MV-4-11 (cell line): Measurements from ENCODE around the gene IGF2BP1.
"Not testable (repeated sequence)": the region's sequence is repeated elsewhere in the genome, so short reads cannot be mapped to it uniquely, and the experiment has no call there.

Experiments
- DNase-seq: peaks from one replicate; lab custom pipeline; 2025; lab: John Stamatoyannopoulos, UW

The IGF2BP1 gene

DNA sequence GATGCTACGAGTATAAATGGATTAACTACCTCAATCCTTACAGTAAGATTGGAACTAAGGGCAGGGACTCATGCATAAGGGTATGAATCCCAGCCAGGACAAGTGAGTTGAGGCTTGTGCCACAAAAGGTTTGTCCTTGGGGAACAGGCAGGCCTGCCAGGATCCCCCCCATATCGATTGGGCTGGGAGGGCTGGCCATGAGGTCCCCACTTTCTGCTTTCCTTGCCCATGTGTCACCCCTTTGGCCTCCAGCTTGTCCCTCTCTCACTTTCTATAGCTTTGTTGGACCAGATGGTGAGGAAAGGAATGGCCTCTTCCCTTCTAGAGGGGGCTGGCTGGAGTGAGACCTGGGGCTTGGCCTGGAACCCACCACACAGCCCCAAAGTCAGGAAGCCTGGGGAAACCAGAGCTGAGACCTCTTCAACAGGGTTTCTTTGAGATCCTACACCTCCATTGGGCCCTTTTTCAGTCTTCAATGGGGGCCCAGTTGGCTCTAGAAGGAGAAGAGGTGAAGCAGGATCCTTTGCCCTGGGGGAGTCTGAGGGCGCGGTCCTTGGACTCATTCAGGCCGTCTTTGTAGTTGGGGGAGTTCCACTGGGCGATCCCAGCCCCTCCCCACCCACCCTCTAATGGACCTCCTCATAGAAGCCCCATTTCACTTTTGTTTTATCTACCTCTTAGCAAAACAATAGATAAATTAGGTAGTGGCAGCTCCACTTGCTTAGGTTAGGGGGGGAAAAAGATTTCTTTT lies 57.3 kb downstream of the IGF2BP1 start:
- no peak for DNase-seq

GRCh38 chr17:49055181-49055927 lies 58.2 kb downstream of the IGF2BP1 start:
- DNase-seq = no peak

DNA sequence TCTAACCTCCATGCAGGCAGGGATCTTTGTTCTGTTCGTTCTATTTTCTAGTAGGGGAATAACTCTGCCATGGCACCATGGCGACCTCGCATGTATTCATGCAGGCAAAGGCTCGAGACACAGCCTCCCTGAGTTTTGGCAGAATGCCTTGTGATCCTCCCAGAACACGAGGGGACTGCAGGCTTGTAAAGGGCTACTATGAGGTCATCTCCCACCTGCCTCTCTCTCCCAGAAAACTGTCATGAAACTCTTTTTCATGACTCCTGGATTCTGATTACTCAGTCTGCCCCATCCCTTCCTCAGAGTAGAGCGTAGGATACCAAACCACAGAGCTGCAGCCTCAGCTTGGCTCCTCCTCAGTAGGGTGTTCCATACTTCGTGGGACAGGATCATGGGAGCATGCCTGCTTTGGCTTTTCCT lies 64.3 kb downstream of the IGF2BP1 start:
- no peak for DNase-seq

DNA sequence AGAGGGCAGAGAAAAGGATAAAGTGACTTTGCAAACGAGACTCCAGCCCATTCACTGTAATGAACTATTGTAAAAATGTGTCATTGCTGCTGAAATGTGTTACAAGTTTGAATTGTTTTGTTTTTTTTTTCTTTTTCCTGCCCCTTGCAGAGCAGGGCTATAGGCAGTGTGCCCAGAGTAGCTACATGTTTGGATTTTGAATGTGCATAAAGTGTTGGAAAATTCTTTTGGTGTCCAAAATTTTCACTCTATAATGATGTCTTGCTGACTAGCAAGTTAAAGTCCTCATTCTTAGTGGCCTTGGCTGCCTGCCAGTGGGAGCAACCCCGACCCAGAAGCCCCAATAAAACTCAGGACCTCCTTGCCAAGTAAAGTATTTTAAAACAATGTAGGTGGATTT lies 66.5 kb downstream of the IGF2BP1 start:
- no peak for DNase-seq

GRCh38 chr17:49067163-49067562 lies 70.0 kb downstream of the IGF2BP1 start:
- no peak for DNase-seq

GRCh38 chr17:49069585-49070273 lies 72.5 kb downstream of the IGF2BP1 start:
- DNase-seq = no peak

DNA sequence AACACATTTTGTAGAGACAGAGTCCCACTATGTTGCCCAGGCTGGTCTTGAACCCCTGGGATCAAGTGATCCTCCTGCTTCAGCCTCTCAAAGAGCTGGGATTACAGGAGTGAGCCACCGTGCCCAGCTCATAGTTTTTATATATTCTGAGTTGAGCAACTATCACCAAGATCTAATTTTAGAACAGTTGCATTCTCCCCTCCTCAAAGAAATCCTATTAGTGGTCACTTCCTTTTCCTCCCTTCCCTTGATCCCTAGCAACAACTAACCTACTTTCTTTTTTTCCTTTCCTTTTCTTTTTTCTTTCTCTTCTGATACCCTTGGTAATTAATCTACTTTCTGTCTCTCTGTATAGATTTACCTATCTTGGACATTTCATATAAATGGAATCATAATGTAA lies 73.9 kb downstream of the IGF2BP1 start:
- DNase-seq = peak; percentile 65

GRCh38 chr17:49074851-49075540 lies 77.8 kb downstream of the IGF2BP1 start:
- no peak for DNase-seq

GRCh38 chr17:49076573-49077384 lies 79.6 kb downstream of the IGF2BP1 start:
- no peak for DNase-seq

GRCh38 chr17:49078248-49078647 lies 81.1 kb downstream of the IGF2BP1 start:
- DNase-seq = no peak

- DNase-seq = no peak
Observed at GRCh38 chr17:49079840-49080663, 82.9 kb downstream of the IGF2BP1 start.

DNA sequence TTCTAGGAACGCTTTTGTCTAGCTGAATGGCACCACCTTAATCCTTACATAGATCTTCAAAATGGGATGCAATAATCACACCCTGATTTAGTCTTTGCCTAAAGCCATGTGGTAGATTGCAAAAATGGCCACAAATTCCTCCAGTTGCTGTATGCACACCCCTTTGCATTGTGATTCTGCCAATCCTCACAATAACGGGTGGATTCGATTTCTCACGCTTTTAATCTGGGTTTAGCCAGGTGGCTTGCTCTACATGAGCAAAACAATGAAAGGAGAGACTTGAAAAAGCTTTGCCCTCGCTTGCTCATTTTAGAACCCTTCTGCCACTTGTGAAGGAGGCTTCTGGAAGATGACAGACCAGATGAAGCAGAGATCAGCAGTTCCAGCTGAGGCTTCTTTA lies 85.0 kb downstream of the IGF2BP1 start:
- no peak for DNase-seq

DNA sequence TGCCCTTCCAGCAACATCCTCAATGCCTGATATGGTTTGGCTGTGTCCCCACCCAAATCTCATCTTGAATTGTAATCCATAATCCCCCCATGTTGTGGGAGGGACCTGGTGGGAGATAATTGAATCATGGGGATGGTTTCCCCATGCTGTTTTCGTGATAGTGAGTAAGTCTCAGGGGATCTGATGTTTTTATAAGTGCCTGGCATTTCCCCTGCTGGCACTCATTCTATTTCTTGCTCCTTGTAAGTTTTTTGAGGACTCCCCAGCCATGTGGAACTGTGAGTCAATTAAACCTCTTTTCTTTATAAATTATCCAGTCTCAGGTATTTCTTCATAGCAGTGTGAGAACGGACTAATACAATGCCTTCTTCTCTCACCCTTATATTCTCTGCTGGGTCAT lies 87.9 kb downstream of the IGF2BP1 start:
- not testable (repeated sequence) for DNase-seq

GRCh38 chr17:49085565-49086315 lies 88.6 kb downstream of the IGF2BP1 start:
- DNase-seq = no peak

GRCh38 chr17:49086316-49086605 lies 89.1 kb downstream of the IGF2BP1 start:
- no peak for DNase-seq

DNA sequence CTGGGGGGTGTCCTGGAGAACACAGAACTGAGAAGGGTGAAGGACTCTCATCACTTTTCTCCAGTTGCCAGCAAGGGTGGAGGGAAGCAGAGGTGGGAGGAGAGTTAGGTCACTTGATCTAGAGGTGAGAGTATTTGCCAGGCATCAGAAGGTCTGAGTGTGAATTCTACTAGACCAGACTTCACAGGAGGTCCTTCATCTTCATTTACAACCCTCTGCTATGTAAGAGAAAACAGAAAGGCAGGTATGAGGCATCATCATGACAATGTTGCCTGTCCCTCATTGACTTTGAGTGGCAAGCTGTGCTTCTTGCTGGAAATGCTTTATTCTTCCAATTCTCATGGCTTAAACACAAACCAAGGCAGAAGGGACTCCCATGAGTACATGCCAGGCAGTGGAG lies 89.5 kb downstream of the IGF2BP1 start:
- no peak for DNase-seq

- no peak for DNase-seq
Observed at GRCh38 chr17:49089094-49089493, 91.9 kb downstream of the IGF2BP1 start.

DNA sequence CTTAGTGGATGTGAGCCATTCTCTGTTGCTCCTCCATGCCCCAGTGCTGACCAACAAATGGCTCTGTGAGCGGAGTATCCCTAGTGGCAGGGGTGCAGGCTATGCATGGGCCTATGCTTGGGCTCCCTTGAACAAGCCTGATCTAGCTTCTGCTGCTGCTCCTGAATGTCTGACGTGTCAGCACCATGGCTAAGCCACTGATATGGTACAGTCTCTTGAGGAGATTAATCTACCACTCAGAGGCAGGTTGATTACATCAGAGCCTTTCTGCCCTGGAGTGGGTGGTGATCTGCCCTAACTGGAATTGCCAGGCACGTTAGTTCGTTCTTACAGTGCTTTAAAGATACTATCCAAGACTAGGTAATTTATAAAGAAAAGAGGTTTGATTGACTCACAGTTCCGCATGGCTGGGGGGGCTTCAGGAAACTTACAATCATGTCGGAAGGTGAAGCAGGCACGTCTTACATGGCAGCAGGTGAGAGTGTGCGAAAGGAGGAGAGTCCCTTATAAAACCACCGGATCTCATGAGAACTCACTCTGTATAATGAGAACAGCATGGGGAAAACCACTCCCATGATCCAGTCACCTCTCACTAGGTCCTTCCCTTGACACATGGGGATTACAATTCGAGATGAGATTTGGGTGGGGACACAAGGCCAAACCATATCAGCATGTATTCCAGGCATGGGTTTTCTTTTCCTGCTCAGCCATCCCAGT lies 93.9 kb downstream of the IGF2BP1 start:
- no peak for DNase-seq

- DNase-seq = no peak
Observed at GRCh38 chr17:49093131-49093530, 95.9 kb downstream of the IGF2BP1 start.
